Measurements from ENCODE around the gene BMP5.

BMP5 gene

GRCh38 chr6:55870181-55870813, 5.1 kb downstream of the BMP5 start:
- no peak for DNase-seq

DNA sequence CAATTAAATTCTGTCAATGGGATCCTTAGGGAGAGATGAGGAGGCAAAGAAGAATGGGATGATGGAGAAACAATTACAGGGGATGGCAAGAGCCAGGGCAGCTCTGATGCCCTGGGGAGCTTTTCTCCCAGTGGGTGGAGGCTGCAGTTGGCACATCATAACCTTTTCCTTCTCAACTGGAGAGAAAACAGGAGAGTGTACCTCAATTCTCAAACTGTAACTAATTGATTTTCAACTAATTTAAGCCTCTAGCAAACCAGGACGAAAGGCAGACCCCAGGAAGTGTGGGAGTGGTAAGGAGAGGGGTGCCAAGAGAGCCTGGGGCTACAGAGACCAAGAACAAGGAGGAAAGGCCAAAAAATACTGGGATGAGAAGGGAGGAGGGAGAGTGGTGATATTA, 5.7 kb downstream of the BMP5 start:
- DNase-seq = no peak

DNA sequence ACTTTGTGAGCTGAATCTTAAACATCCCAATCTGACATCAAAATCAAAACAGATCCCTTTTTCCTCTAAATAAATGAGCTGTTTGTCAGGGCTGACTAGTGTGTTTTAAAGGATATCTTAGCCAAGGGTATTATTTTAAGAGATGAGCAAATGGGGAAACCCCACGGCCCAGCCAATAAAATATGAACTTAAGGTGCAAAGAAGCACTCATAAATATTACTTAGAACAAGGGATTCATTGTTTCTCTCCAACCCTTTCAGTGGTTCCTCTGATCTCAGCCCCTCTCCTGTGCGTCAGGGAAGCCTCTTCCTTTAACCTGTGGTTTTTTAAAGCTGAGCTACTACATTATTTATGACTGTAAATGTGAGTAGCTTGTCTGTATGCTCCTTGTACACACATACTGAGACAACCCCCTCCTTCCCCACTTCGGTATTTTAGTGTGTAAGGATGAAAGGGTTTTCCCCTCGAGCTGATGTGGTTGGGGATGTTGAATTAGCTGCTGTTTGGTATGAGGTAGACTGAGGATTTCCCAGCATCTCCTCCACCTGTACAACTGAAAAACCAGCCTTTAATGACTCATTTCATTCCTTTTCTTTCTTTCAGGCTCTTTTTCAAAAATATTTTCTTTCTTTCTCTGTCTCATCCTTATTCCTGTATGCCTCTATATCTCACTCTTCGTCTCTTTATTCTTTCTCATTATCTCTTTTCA, 6.5 kb downstream of the BMP5 start:
- DNase-seq = no peak

GRCh38 chr6:55868176-55868575, 7.2 kb downstream of the BMP5 start:
- no peak for DNase-seq

DNA sequence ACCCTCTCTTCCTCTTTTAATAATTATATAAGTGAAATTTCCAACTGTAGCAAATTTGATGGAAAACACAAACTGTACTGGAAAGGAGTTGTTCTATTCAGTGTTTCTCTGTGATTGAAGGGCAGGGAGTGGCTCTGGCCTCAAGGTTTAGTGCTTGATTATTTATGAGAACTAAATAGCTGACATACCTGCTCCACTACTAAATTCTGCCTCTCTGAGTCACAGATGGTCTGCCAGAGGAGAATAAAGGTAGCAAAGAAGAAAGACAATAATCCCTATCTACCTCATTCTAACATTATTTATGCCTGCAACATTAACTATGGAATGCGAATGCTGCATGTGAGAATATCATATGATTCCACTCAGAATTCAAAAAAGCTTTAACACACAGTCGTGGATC, 9.3 kb downstream of the BMP5 start:
- DNase-seq = no peak

- no peak for DNase-seq
Observed at GRCh38 chr6:55853008-55854001, 22.1 kb downstream of the BMP5 start.

GRCh38 chr6:55841341-55841740, 34.0 kb downstream of the BMP5 start:
- no peak for DNase-seq

- DNase-seq = no peak
Observed at GRCh38 chr6:55839080-55839479, 36.3 kb downstream of the BMP5 start.

DNA sequence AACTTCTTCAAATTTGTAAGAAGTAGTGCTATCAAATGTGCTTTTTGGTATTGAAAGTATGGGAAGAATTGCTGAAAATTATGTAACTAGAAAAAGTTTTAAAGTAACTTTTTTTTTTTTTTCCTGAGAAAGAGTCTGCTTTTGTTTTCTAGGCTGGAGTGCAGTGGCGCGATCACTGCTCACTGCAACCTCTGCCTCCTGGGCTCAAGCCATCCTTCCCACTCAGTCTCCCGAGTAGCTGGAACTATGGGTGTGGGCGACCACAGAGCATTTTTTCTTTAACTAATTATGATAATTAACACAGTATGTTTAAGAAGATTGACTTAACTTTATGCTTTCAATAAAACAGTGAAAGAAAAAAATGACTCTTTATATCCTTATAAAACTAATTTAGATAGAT, 38.4 kb downstream of the BMP5 start:
- DNase-seq = no peak

- DNase-seq = no peak
Observed at GRCh38 chr6:55836481-55836880, 38.9 kb downstream of the BMP5 start.

DNA sequence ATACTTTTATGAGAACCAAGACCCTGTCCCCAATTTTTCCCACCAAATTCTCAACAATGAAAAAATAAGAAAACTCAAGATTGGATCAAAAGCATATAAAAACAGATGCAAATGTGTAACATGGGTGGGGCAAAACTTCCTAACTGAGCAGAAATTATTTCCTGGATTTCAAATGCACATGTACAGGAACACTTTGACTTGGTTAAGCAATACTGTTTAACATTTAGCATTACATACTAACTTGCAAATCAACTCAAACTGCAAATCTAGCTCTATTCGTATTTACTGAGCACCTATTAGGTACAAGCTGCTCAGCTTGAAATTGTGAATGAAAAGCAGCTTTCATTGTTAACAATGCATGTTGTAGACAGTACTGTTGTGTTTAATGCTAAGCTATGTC, 40.2 kb downstream of the BMP5 start:
- DNase-seq = no peak

DNA sequence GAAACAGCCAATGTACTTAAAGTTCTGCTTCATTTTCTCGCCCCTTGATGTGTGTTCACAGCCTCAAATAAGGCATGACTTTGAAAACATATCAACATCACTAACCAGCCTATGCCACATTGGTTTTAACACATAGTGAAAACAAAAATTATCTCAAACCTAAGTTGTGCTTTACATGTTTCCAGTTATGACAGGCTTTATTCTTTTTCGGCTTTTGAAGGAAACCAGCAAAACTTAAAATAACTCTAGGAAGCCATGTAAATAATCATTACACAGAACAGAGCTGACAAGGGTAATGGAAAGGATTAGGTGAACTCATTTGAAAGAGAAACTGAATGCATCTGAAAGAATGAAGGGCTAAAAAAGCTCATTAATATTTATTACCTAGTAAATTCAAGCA, 42.1 kb downstream of the BMP5 start:
- no peak for DNase-seq

DNA sequence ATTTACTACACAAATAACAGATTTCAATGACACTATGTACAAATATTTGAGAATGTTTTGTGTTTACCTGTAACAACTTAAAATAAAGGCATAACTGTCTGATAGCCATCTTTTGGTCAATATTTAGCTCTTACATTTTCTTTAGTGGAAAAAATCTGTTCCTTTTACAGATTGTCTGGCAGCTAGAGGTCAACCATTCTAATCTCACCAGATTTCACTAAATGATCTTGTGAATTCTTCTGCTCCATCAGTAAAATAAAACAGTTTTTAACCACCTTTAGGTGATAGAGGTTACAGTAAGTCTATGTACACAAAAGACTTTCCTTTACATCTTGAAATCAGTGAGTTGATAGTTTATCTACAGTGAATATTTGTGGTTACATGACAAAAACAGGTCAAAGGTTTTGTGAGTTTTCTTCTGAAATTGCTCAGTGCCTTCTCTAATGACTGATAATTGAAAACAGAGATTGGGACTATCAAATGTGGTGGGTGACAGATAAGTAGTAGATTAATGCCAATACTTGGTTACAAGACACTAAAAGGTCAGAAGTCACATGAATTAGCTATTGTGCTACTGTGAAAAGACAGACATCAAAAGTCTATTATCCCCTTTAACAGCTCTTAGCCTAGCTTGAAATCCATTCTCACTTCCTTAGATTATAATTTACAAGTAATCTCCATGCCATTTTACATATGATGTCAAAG, 47.4 kb downstream of the BMP5 start:
- no peak for DNase-seq

DNA sequence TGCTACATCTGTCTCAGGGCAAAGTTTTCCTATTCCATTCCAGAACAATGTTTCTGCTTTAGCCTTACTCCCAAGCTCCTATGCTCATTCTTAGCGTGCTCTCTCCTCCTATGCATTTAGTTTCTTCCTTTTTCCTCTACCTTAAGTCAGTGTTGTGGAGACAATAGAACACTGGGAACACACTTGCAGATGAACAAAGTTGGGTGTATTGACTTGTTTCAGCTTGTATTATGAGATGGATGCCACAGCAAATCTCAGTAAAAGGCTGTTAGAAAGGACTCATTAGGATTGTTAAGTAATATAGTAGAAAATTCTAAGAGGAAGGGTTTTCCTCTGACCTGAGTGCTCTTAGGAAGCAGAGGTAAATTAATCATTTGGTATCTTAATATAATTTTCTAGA, 48.4 kb downstream of the BMP5 start:
- DNase-seq = no peak

GRCh38 chr6:55825402-55826051, 49.9 kb downstream of the BMP5 start:
- no peak for DNase-seq

- DNase-seq = no peak
Observed at GRCh38 chr6:55822815-55823214, 52.6 kb downstream of the BMP5 start.

DNA sequence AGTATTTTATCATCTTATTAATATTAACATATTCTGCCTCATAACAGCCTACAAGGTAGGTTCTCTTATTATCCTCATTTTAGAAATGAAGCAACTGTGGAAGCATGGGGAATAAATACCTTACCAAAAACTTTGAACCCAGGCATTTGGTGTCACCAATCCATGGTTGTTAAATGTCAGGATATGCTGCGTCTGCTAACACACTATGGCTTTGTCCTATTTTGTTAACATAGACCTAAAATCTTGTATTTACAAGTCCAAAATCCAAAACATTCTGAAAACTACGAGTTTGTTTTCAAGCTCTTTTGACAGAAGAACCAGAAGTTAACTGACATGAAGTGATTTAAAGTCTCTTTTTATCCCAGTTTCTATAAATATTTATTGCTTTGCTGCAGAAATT, 53.4 kb downstream of the BMP5 start:
- no peak for DNase-seq

DNA sequence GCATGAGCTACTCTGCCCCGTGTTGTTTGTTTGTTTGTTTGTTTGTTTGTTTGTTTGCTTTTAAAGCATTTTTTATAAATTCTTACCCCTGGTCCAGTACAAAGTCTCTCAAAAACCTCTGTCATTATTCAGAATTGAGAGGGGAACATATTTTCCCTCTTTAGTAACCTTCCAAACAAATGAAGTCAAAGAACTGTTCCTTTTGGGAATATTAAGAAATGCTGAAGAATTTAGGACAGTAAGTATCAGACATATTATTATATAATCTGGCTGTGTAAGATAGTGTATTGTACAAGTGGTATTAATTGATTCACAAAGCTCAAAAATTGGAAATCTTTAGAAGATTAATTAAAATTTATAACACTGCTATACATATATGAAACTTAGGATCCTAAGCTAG, 54.7 kb downstream of the BMP5 start:
- no peak for DNase-seq

- DNase-seq = no peak
Observed at GRCh38 chr6:55819811-55820210, 55.6 kb downstream of the BMP5 start.

- DNase-seq = no peak
Observed at GRCh38 chr6:55818482-55818881, 56.9 kb downstream of the BMP5 start.

DNA sequence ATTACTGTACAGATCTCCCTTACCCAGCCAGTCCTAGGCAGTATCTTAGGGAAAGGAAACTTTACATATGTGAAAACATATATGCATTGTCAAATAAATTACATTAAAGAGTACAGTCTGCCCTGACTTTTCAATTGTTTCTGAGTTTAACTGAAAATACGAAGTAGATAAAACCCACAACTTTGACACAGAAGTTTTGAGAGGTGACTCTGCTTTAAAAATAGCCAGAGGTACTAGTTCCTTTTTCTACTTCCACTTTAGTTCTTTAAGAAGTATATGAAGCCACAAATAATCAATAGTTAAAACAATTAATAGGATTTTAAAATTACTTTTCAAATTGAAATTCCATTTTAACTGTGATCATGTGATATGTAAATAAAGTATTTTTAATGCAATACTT, 62.9 kb downstream of the BMP5 start:
- DNase-seq = no peak

DNA sequence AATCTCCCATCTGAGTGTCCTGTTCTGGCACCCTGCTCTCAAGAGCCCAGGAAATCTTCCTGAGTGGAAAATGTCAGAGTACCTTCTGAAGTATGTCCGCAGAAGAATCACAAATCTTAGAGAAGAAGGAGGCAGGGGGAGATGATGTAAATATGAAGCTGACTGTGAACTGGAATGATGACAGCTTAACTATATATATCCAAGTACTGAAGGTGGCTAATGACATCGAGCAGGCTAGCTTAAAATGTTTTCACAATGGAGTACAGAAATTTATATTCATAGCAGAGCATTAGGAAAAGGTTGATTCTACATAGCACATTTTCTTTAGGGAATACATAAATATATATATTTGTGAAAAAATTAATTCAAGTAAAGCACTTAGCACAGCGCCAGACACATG, 64.3 kb downstream of the BMP5 start:
- DNase-seq = no peak

- DNase-seq = no peak
Observed at GRCh38 chr6:55802259-55802658, 73.1 kb downstream of the BMP5 start.

Measured in NCI-H1092 treated with DMSO at 0.1 percent for 48 hours (cell line).